HG03097 (cell line): ENCODE results near the gene ERF.

ENCODE experiments used
- ATAC-seq: cut with Tn5 transposase; IDR thresholded peaks from one replicate; pipeline ENCODE4 v1.9.1; 2021; ENCODE audit not compliant: unreplicated experiment, low FRiP score

ERF gene

DNA sequence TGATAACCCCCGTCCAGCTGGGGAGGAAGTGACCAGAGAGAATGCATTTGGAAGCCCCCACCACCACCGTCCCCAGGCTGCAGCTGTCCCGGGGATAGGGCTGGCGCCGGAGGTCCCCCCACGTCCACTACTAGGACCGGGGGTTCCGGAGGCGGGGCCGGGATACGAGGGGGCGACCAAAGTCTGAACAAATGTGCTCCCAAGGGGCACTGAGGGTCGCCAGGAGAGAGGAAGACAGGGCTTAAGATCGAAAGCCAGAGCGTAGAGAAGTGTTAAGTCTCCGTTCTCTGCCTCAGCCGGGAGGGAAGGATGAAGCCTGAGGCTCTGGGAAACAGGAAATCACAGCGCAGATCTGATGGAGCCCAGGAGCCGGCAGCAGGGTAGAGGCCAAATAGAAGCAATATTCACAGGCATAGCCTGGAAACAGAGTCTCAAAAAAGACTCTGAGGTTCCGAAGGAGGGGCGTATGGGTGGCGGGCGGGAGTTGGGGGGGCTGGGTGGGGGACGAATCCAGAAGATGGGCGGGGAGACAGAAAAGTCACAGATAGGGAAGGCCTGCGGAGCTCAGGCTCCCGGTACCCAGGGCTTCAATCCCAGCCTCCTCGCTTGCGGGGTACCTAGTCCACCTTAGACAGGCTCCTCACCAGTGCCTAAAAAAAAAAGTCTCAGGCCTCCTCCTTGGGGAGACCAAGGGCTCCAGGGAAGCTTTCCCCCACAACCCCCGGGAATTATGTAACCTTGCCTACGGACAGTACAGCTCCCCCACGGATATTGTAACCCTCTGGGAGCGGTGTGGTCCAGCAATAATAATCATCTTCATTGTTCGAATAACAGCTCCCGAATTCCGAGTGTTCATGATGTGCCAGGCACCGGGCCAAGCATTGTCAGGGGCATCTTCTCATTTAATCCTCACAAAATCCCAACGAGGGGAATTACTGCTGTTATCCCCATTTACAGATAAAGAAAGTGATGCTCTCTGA, 1.1 kb upstream of the ERF start:
- ATAC-seq: no peak

DNA sequence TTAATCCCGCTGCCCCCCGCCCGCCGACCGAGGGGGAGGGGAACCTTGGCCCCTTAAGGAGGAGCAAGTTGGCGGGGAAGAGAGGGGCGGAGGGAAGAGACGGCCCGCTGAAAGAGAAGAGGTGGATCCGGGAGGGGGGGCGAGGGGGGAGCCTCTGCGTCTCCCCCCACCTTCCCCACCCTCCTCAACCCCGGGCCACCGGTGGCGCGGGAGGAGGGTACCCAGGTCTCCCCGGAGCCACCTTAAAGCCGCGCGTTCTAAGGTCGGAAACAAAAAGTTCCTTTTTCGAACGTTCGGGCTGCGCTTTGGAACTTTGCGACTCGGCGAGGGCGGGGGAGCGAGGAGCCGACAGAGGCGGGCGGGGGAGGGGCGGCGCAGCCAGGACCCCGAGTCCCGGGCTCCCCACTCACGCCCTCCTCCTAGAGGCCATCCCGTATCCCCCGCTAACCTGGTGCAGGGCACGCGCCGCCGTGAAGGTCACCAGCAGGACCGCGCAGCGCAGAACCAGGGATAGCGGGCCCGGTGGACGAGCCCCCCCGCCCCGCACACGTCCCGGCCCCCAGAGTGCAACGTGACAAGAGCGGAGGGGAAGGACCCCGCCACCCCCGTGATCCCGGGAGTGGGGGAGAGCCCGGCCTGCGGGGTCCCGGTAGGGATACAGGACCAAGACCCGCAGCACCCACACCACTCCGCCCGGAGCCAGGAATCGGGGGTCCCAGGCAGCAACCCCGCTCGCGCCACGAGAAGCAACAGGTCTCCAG, 659 bp downstream of the ERF start:
- ATAC-seq: peak; percentile 24

GRCh38 chr19:42253245-42254088, 1.5 kb downstream of the ERF start:
- peak; percentile 2 for ATAC-seq

DNA sequence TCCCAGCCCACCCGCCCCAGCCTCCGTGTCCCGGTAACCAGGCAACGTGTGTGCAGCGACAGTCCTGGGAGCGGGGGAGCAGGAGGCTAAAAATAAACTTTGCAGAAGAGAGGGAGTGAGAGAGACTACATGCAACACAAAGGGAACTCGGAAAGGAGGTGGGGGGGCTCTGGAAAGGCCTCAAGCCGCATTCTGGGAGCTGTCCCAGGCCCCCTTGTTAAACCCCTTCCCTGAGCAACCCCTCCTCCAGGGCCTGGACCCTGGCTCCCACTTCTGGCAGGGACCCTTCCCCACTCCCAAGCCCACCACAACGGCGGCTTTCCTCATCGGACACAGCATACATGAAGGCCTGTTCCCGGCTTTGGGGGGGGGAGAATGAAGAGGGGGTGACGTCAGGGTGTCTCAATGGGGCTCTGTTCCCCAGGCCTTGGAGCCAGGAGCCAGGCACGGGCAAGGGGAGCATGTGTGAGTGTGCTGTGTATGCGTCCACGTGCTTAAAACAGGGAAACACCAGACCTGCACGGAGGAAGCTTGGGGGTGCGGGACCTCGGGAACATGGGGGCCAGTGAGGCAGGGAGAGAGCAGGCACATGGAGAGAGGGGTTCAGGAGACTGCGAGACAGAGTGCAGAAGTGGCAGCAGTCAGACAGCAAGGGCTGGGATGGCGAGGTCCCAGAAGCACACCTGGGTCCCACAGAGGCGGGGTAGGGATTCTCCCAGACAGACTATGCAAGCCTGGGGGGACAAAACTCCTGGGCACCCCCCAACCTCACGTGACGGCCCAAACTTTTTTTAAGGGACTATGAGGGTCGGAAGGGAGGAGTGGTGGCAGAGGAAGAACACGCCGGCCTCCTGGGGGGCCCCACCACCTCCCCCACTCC, 2.3 kb downstream of the ERF start:
- no peak for ATAC-seq

- ATAC-seq: no peak
These were observed 3.2 kb downstream of the ERF start for GRCh38 chr19:42251572-42252358.

DNA sequence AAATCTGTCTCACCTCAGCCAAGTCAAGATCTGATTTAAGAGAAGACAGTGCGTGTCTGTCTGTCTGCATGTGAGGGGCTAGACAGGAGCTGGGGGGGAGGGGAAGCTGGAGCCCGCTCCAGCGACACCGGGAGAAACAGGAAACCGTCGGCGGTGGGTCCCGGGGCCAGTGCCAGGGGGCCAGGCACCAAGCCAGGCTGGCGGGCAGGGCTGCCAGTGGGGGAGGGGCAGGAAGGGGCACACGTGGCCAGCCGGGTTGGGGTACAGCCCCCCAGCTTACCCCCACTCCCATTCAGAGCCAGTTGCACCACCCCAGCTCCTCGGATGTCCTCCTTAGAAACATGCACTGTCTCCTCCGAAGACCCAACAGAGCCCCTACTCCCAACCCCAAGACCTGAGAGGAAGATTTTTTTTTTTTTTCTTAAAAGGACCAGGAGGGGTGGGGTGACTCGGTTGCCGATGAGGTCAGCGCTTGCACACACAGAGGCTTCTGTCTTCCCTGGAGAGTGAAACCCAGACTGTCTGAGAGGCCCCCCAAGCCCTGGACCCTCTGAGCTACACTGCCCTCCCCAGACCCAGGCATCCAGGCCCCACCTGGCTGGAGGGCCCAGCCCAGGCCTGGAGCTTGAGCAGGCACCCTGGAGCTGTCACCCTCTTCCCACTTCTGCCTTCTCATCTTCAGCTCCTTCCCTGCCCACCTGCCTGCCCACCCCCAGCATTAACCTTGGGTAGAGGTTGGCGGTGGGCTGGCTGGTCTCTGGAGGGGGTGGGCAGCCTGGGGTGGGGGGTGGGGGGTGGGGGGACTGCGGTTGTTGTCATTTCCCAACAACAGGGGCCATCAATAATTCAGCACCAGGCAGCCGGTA, 4.0 kb downstream of the ERF start:
- ATAC-seq: no peak

DNA sequence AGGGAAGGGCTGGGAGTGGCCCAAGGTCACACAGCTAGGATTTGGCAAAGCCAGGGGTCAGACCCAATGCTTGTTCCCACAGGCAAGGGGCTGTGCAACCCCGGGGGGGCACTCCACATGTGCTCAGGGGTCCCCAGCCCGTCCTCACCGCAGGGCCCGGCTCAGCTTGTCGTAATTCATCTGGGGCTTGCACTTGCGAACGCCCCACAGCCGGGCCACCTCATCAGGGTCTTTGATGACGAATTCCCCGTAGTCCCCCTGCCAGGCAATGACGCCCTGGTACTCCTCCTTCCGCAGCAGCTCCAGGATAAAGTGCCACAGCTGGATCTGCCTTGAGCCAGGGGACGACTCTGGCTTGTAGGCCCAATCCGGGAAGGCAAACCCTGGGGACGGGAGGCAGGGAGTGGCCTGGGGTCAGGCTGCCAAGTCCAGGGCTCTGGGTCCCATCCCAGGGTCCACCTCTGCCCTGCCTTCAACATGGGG, 4.7 kb downstream of the ERF start:
- no peak for ATAC-seq

DNA sequence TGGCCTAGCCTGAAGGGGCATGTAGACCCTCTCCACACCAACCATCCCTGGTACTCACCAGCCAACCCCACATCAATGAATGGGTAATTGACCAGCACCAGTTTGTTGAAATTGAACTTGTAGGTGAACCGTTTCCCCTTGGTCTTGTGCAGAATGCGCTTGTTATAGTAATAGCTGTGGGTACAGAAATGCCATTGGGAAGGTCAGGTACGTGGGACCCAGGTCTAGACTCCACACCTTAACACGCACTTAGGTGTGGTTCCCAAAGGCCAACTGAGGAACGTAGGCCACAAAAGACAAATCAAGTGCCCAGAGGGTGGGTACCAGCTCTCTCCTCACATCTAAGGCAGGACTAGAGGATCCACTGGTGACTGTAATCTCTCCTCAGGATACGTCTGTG, 5.2 kb downstream of the ERF start:
- no peak for ATAC-seq

DNA sequence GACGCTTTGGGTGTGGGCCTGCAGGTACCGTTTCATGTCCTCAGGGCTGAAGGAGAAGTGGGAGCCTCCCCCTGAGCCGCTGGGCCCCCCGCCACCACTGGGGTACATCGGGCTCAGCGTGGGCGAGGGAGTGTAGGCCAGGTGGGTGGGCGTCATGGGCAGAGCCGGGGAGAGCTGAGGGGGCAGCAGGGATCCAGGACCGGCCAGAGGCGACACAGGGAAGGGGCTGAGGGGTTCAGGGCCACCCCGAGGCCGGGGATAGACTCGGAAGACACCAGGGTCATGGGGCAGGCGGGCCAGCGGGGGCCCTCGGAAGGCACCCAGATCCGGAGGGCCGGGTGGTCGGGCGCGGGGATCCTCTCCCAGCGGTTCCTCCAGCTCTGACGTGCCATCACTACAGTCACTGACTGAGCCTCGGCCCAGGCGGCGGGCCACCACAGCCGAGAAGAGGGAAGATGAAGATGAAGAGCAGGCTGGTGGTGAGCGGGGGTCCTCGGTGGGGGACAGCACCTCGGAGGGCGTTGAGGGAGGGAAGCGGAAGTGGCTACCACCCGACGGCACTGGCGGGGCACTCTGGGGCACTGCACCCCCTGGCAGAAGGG, 5.7 kb downstream of the ERF start:
- ATAC-seq: no peak

- ATAC-seq: no peak
These were observed 6.4 kb downstream of the ERF start for GRCh38 chr19:42248270-42249148.

GRCh38 chr19:42247640-42248199, 7.2 kb downstream of the ERF start:
- no peak for ATAC-seq

GRCh38 chr19:42246922-42247639, 7.8 kb downstream of the ERF start:
- no peak for ATAC-seq

DNA sequence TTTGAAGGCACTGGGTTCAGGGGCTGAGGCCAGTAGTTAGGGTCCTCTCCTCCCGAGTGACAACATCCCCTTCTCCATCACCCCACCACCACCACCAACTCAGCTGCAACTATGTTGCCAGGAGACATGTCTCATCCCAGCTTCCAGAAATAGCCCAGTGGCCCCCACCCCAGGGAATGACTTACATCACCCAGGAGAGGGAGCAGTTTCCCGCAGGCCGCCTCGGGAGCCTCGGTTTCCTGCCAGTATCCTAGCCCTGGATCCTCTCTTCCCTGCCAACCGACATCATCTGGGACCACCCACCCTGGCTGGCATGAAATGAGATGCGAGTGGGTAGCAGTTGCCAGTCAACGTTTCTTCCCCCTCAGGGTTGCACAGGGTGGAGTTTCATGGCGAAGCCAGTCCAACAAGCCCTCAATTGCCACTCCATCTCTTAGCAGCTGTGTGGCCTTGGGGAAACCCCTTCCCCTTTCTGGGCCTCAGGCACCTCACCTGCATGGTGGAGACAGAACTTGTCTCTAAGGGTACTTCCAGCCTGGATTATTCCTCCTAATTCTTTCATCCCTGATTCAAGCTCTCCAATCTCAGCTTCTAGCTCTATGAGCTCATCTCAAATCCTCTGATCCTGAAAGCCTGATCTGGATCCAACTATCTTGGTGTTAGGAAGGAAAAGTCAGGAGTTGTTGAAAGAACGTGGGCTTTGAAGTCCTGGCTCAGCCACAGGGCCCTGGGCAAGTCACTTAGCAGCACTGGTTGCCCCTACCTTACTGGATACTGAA, 8.6 kb downstream of the ERF start:
- ATAC-seq: no peak

GRCh38 chr19:42245231-42245630, 9.7 kb downstream of the ERF start:
- ATAC-seq: no peak
